HepG2 (cell line): Measurements from ENCODE around the gene GALNT5. TPM values are rescaled to one million over a fixed set of nuclear protein-coding genes. Genes with fewer than 3 reads are reported as not detected.

ENCODE experiments used
- ATAC-seq: fragments of 200-7000 bp; cut with Tn5 transposase; 3 replicates; pipeline ENCODE4 v1.9.1; 2020; ENCODE audit warnings: mild to moderate bottlenecking, moderate library complexity
- BruUV-seq: library from RNA; stranded (reverse); fragments of 400-500 nt; replicated peaks from 2 replicates; lab custom pipeline; 2021; lab: Mats Ljungman, UMichigan
- CTCF ChIA-PET: fragments of 300-600 bp; formaldehyde crosslinking; extraction: SDS; loops from one replicate; lab custom pipeline; 2021; ENCODE audit warnings: low total read pairs, inconsistent platforms, low intra/inter-chr PET ratio; lab: Yijun Ruan, JAX
- POLR2A ChIA-PET: fragments of 350-600 bp; sonication (Branson Sonifier 250); formaldehyde crosslinking; loops from one replicate; lab custom pipeline; 2020; ENCODE audit warnings: antibody characterized with exemption, inconsistent platforms; lab: Yijun Ruan, JAX
- DNase-seq: peaks from one replicate; pipeline ENCODE4 v3.0.0-alpha.2; 2015; ENCODE audit warnings: low spot score
- FAIRE-seq: peaks from 3 replicates; lab custom pipeline; 2011; peaks lifted over from hg19 to GRCh38; lab: Jason Lieb, UNC
- H2AFZ ChIP-seq: one replicate; pipeline ENCODE4 v1.6.1; 2011; ENCODE audit warnings: low read length, inconsistent platforms
- H3K27ac ChIP-seq: fragments of 300-600 bp; 3 replicates; pipeline ENCODE4 v1.8.0; 2011; ENCODE audit warnings: mixed run types, mild to moderate bottlenecking, mixed read lengths, low read length, inconsistent platforms; ENCODE audit not compliant: insufficient read depth; ENCODE audit errors: extremely low read length
- H3K27me3 ChIP-seq, 2 experiments: fragments of 200-600 bp in 1 of 2; 2 replicates in 1 of 2; 3 replicates in 1 of 2; pipeline versions ENCODE4 v1.6.0 to v1.8.0; 2011; ENCODE audit warnings: low read length in 2 of 2, mild to moderate bottlenecking in 2 of 2, moderate library complexity in 2 of 2, inconsistent platforms in 1 of 2; ENCODE audit not compliant: insufficient read depth in 2 of 2, control insufficient read depth in 1 of 2
- H3K36me3 ChIP-seq, 2 experiments: fragments of 200-600 bp in 1 of 2; replicated peaks in 1 of 2; 2 replicates in 1 of 2; 3 replicates in 1 of 2; pipeline versions ENCODE4 v1.5.1 to v1.8.0; 2011; ENCODE audit warnings: low read length in 2 of 2, inconsistent platforms in 1 of 2; ENCODE audit not compliant: insufficient read depth in 2 of 2, control insufficient read depth in 1 of 2
- H3K4me1 ChIP-seq: 2 replicates; pipeline ENCODE4 v1.5.1; 2012; ENCODE audit warnings: low read length, inconsistent platforms; ENCODE audit not compliant: insufficient read depth
- H3K4me2 ChIP-seq: 2 replicates; pipeline ENCODE4 v1.6.0; 2011; ENCODE audit warnings: low read depth, low read length, inconsistent platforms
- H3K4me3 ChIP-seq, 3 experiments: fragments of 200-600 bp in 1 of 3; sonication (generic), shearing (Covaris generic) in 1 of 3; replicated peaks in 1 of 3; 2 replicates each; pipeline ENCODE4 v1.5.1; 2011 to 2016; ENCODE audit warnings: low read length in 3 of 3, inconsistent platforms in 2 of 3, low read depth in 2 of 3, mild to moderate bottlenecking in 2 of 3, control low read depth in 1 of 3, mixed read lengths in 1 of 3; ENCODE audit not compliant: insufficient read depth in 1 of 3
- H3K79me2 ChIP-seq: one replicate; pipeline ENCODE4 v1.6.1; 2011; ENCODE audit warnings: low read length, inconsistent platforms; ENCODE audit not compliant: insufficient read depth
- H3K9ac ChIP-seq: 2 replicates; pipeline ENCODE4 v1.6.0; 2011; ENCODE audit warnings: mild to moderate bottlenecking, low read depth, low read length, inconsistent platforms; ENCODE audit not compliant: insufficient read depth
- H3K9me3 ChIP-seq: 2 replicates; pipeline ENCODE4 v1.5.1; 2012; ENCODE audit warnings: mild to moderate bottlenecking, low read length
- H4K20me1 ChIP-seq: 2 replicates; pipeline ENCODE4 v1.6.0; 2011; ENCODE audit warnings: inconsistent platforms, mild to moderate bottlenecking, low read length, moderate library complexity; ENCODE audit not compliant: insufficient read depth
- PAWR ChIP-seq: sonication (generic); formaldehyde crosslinking; IDR thresholded peaks from 2 replicates; pipeline ENCODE4 v1.4.0; 2020; ENCODE audit warnings: missing genetic modification reagents, mild to moderate bottlenecking, borderline replicate concordance
- SIX1 ChIP-seq: sonication (generic); formaldehyde crosslinking; IDR thresholded peaks from 2 replicates; pipeline ENCODE4 v1.4.0; 2020; ENCODE audit warnings: missing genetic modification reagents, borderline replicate concordance
- SOX13 ChIP-seq, 3 experiments: fragments of 450-650 bp in 1 of 3; sonication (generic) in 1 of 3; formaldehyde crosslinking in 1 of 3; IDR thresholded peaks in 2 of 3; conservative IDR thresholded peaks in 1 of 3; 2 replicates each; pipeline versions ENCODE4 v1.5.0 to v1.6.1; 2016 to 2020; ENCODE audit warnings: antibody characterized with exemption in 1 of 3, mild to moderate bottlenecking in 1 of 3, missing compliant biosample characterization in 1 of 3, missing genetic modification reagents in 1 of 3, moderate library complexity in 1 of 3
- SRSF4 ChIP-seq: fragments of 200-400 bp; formaldehyde crosslinking; IDR thresholded peaks from one replicate; pipeline ENCODE4 v1.6.1; 2018; ENCODE audit warnings: mild to moderate bottlenecking, low read depth, low read length, moderate library complexity; ENCODE audit not compliant: poor library complexity, severe bottlenecking
- TSC22D2 ChIP-seq: sonication (generic); formaldehyde crosslinking; IDR thresholded peaks from 2 replicates; pipeline ENCODE4 v1.5.1; 2020; ENCODE audit warnings: missing genetic modification reagents, mild to moderate bottlenecking, borderline replicate concordance
- ZBTB49 ChIP-seq: sonication (generic); formaldehyde crosslinking; IDR thresholded peaks from 2 replicates; pipeline ENCODE4 v1.4.0; 2020; ENCODE audit warnings: missing genetic modification reagents, borderline replicate concordance
- ZFAT ChIP-seq: sonication (generic); formaldehyde crosslinking; conservative IDR thresholded peaks from 2 replicates; pipeline ENCODE4 v1.8.1; 2023; ENCODE audit warnings: missing genetic modification reagents, inconsistent platforms
- ZNF160 ChIP-seq: sonication (generic); formaldehyde crosslinking; IDR thresholded peaks from 2 replicates; pipeline ENCODE4 v1.8.0; 2022; ENCODE audit warnings: mild to moderate bottlenecking, inconsistent platforms, missing genetic modification reagents
- ZNF230 ChIP-seq: sonication (generic); formaldehyde crosslinking; IDR thresholded peaks from 2 replicates; pipeline ENCODE4 v1.4.0; 2020; ENCODE audit warnings: mild to moderate bottlenecking, missing genetic modification reagents
- ZNF549 ChIP-seq: sonication (generic); formaldehyde crosslinking; IDR thresholded peaks from 2 replicates; pipeline ENCODE4 v1.5.0; 2020; ENCODE audit warnings: missing genetic modification reagents
- ZNF644 ChIP-seq: IDR thresholded peaks from 2 replicates; pipeline ENCODE4 v1.6.1; 2016; ENCODE audit warnings: low read depth
- ZNF747 ChIP-seq: sonication (generic); formaldehyde crosslinking; IDR thresholded peaks from 2 replicates; pipeline ENCODE4 v1.8.1; 2023; ENCODE audit warnings: missing genetic modification reagents, mild to moderate bottlenecking, borderline replicate concordance
- ZNF83 ChIP-seq: sonication (generic); formaldehyde crosslinking; IDR thresholded peaks from 2 replicates; pipeline ENCODE4 v1.4.0; 2020; ENCODE audit warnings: missing genetic modification reagents, mild to moderate bottlenecking, borderline replicate concordance
- ZSCAN12 ChIP-seq: sonication (generic); formaldehyde crosslinking; IDR thresholded peaks from 2 replicates; pipeline ENCODE4 v1.9.0; 2021; ENCODE audit warnings: mild to moderate bottlenecking, missing genetic modification reagents
- ZSCAN25 ChIP-seq: sonication (generic); formaldehyde crosslinking; IDR thresholded peaks from 2 replicates; pipeline ENCODE4 v1.8.0; 2022; ENCODE audit warnings: mild to moderate bottlenecking, missing genetic modification reagents
- WGBS: methylation state at CpG from one replicate; pipeline ENCODE4 v1.1.6; 2017; ENCODE audit warnings: low lambda C conversion rate; 5-methylcytosine and 5-hydroxymethylcytosine counted together
- in situ Hi-C: cut with HindIII; loops from 2 replicates; pipeline ENCODE4 v1.10.0; 2017; ENCODE audit warnings: low pct_unique_long_range_greater_than_20kb; ENCODE audit not compliant: extremely low pct_ligation_motif_present
- intact Hi-C: fragments of 100-400 bp; cut with micrococcal nuclease; formaldehyde crosslinking; loops from one replicate; pipeline ENCODE4 v1.10.0; 2022; ENCODE audit not compliant: unreplicated experiment
- polyA plus RNA-seq, 8 experiments: library from polyadenylated mRNA; depleted of rRNA in 3 of 8; stranded (reverse) in 7 of 8; unstranded in 1 of 8; fragments of >200 nt; fragmentation: Illumina TruSeq in 4 of 8; extraction: Trizol in 4 of 8; gene quantifications; 2 replicates each; pipeline versions ENCODE4 v1.2.1 to v1.2.3, GENCODE V29; 2011 to 2016; ENCODE audit warnings: low read depth in 4 of 8, missing spikeins in 1 of 8, mixed read lengths in 1 of 8; ENCODE audit not compliant: insufficient read depth in 1 of 8
- total RNA-seq, 5 experiments: library from RNA; depleted of rRNA; stranded (reverse); fragments of >200 nt; fragmentation: Illumina TruSeq; extraction: Trizol; gene quantifications; 2 replicates each; pipeline ENCODE4 v1.2.3, GENCODE V29; 2016; ENCODE audit warnings: low read depth in 1 of 5
- TF ChIP-seq, protein P1 (sequence below): sonication (generic); formaldehyde crosslinking; IDR thresholded peaks from 2 replicates; pipeline ENCODE4 v1.4.0; 2020; ENCODE audit warnings: mild to moderate bottlenecking, missing genetic modification reagents

Gene GALNT5
- total and polyA plus RNA-seq, 2 of the 13 experiments (the other 11 are each of a cell fraction or from before 2014, with no cell fraction given) = not detected

DNA sequence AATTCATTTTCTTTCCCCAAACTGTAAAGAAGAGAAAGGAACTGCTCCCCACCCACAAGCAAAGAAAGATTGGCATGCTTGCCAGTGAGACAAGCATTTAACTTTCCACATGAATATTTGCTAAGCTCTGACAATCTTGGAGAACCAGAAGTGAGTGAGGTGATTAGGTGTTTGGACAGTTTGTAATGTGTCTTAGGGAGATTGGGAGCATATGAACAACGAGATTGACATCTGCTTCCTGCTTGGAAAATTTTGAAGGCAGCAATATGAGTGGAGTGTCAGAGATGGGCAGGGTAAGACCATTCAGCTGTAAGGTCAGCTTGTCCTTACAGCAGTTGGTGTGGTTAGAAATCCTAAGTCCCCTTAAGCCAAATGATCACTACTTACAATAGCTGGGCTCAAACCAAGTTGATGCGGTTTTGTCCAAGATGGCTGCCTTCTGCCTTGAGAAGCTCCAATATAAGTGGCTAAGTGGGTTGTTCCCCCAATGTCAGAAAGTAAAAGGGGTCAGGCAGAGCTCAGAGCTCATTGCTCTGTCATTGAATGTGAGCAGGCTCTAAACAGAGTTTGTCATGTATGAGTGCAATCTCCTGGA lies 36.0 kb upstream of the GALNT5 start:
- ChIA-PET CTCF (no interaction called here), POLR2A (no interaction called here)
- ATAC-seq (no peak), FAIRE-seq (no peak), DNase-seq (no peak)
- H3K27me3 ChIP-seq = no peaks in the 10 kb centered on the region
- BruUV-seq = no TSS peak
- in situ Hi-C loops = no loop called here
- no peak overlapping the region for H3K27ac ChIP-seq
- H4K20me1 ChIP-seq = no peaks in the 10 kb centered on the region
- 0 out of 2 replicates have a peak, but pooled peaks cover 5% of the 10 kb centered on the region for H3K9me3 ChIP-seq
- no peaks in the 10 kb centered on the region for H3K79me2 ChIP-seq
- H3K4me2 ChIP-seq = no peak overlapping the region
- H3K36me3 ChIP-seq = no peaks in the 10 kb centered on the region
- no peaks in the 10 kb centered on the region for H3K4me1 ChIP-seq
- no peak overlapping the region for H3K9ac ChIP-seq
- H2AFZ ChIP-seq = no peak overlapping the region
- H3K4me3 ChIP-seq = no peak overlapping the region
- whole genome bisulfite sequencing = 29% methylated on average over 2 of the region's 2 CpGs
- intact Hi-C loops = no loop called here
- no peak for TF ChIP-seq ZNF549 (CRISPR knock-in tag)
- no peak for TF ChIP-seq SOX13 (IDR thresholded peaks at IDR 0.05)
- no peak for TF ChIP-seq SOX13 (CRISPR knock-in tag; conservative IDR thresholded peaks at IDR 0.05 in 1 of 2, IDR thresholded peaks at IDR 0.05 in 1 of 2)
- no peak for TF ChIP-seq ZSCAN12 (CRISPR knock-in tag)
- no peak for TF ChIP-seq ZFAT (CRISPR knock-in tag)
- no peak for TF ChIP-seq ZNF747 (CRISPR knock-in tag)
- no peak for TF ChIP-seq ZBTB49 (CRISPR knock-in tag)
- TF ChIP-seq ZNF160 (CRISPR knock-in tag) = no peak
- no peak for TF ChIP-seq ZNF230
- no peak for TF ChIP-seq ZNF83 (CRISPR knock-in tag)
- no peak for TF ChIP-seq SRSF4
- TF ChIP-seq PAWR = no peak
- TF ChIP-seq SIX1 = no peak
- TF ChIP-seq TSC22D2 (CRISPR knock-in tag) = no peak
- no peak for TF ChIP-seq ZSCAN25 (CRISPR knock-in tag)
- TF ChIP-seq, protein P1, sequence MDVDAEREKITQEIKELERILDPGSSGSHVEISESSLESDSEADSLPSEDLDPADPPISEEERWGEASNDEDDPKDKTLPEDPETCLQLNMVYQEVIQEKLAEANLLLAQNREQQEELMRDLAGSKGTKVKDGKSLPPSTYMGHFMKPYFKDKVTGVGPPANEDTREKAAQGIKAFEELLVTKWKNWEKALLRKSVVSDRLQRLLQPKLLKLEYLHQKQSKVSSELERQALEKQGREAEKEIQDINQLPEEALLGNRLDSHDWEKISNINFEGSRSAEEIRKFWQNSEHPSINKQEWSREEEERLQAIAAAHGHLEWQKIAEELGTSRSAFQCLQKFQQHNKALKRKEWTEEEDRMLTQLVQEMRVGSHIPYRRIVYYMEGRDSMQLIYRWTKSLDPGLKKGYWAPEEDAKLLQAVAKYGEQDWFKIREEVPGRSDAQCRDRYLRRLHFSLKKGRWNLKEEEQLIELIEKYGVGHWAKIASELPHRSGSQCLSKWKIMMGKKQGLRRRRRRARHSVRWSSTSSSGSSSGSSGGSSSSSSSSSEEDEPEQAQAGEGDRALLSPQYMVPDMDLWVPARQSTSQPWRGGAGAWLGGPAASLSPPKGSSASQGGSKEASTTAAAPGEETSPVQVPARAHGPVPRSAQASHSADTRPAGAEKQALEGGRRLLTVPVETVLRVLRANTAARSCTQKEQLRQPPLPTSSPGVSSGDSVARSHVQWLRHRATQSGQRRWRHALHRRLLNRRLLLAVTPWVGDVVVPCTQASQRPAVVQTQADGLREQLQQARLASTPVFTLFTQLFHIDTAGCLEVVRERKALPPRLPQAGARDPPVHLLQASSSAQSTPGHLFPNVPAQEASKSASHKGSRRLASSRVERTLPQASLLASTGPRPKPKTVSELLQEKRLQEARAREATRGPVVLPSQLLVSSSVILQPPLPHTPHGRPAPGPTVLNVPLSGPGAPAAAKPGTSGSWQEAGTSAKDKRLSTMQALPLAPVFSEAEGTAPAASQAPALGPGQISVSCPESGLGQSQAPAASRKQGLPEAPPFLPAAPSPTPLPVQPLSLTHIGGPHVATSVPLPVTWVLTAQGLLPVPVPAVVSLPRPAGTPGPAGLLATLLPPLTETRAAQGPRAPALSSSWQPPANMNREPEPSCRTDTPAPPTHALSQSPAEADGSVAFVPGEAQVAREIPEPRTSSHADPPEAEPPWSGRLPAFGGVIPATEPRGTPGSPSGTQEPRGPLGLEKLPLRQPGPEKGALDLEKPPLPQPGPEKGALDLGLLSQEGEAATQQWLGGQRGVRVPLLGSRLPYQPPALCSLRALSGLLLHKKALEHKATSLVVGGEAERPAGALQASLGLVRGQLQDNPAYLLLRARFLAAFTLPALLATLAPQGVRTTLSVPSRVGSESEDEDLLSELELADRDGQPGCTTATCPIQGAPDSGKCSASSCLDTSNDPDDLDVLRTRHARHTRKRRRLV (CRISPR knock-in tag) = no peak
- TF ChIP-seq ZNF644 (CRISPR knock-in tag) = no peak
